Measurements from ENCODE around the gene TIMMDC1. TPM values are rescaled to one million over a fixed set of nuclear protein-coding genes. Genes with fewer than 3 reads are reported as not detected.

The TIMMDC1 gene
- total RNA-seq, 4 donors from 2014 or later = 41.6 to 55.7 (median 46.2) TPM

DNA sequence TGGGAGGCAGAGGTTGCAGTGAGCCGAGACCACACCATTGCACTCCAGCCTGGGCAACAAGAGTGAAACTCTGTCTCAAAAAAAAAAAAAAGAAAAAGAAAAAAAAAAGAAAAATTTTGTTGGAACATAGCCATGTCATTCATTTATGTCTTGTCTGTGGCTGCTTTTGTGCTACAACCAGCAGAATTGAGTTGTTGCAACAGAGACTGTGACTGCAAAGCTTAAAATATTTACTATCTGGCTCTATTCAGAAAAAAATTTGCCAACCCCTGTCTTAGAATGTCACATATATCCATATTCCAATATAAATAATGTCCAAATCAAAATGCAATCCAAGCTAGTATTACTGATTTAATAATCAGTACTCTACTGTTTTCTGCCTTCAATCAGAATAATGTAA, 35.9 kb downstream of the TIMMDC1 start:
- Histone ChIP-seq H3K36me3 (no peaks in the 10 kb centered on the region), H3K9me3 (no peaks in the 10 kb centered on the region), H3K27ac (no peak overlapping the region), H3K4me1 (no peaks in the 10 kb centered on the region), H3K27me3 (no peaks in the 10 kb centered on the region), H3K4me3 (no peak overlapping the region)
- TF ChIP-seq EP300 (IDR thresholded peaks at IDR 0.05) = no peak
- TF ChIP-seq POLR2A (IDR thresholded peaks at IDR 0.05) = no peak
- no peak for TF ChIP-seq POLR2AphosphoS5 (IDR thresholded peaks at IDR 0.05)
- TF ChIP-seq, protein P1, sequence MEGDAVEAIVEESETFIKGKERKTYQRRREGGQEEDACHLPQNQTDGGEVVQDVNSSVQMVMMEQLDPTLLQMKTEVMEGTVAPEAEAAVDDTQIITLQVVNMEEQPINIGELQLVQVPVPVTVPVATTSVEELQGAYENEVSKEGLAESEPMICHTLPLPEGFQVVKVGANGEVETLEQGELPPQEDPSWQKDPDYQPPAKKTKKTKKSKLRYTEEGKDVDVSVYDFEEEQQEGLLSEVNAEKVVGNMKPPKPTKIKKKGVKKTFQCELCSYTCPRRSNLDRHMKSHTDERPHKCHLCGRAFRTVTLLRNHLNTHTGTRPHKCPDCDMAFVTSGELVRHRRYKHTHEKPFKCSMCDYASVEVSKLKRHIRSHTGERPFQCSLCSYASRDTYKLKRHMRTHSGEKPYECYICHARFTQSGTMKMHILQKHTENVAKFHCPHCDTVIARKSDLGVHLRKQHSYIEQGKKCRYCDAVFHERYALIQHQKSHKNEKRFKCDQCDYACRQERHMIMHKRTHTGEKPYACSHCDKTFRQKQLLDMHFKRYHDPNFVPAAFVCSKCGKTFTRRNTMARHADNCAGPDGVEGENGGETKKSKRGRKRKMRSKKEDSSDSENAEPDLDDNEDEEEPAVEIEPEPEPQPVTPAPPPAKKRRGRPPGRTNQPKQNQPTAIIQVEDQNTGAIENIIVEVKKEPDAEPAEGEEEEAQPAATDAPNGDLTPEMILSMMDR (IDR thresholded peaks at IDR 0.05) = no peak
- no peak for DNase-seq (ENCODE audit: low spot score in 2 of 2)
- 100% methylated on average over 1 of the region's 1 CpG for WGBS

DNA sequence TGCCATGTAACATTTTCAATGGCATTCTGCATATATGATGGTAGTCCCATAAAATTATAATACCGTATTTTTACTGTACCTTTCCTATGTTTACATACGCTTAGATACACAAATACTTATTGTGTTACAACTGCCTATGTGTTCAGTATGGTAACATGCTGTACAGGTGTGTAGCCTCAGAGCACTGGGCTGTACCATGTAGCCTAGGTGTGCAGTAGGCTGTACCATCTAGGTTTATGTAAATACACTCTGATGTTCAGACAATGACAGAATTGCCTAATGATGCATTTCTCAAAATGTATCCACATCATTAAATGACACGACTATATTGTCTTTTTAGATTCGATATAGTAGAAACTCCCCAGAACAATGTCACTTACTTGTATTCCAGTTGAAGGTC, 38.4 kb downstream of the TIMMDC1 start:
- no peak overlapping the region for H3K4me3 ChIP-seq
- H3K27ac ChIP-seq = no peak overlapping the region
- no peak for TF ChIP-seq POLR2AphosphoS5 (IDR thresholded peaks at IDR 0.05)
- TF ChIP-seq, protein P1 (IDR thresholded peaks at IDR 0.05) = no peak
- TF ChIP-seq EP300 (IDR thresholded peaks at IDR 0.05) = no peak
- TF ChIP-seq POLR2A (IDR thresholded peaks at IDR 0.05) = no peak
- no peaks in the 10 kb centered on the region for H3K27me3 ChIP-seq
- DNase-seq (ENCODE audit: low spot score in 2 of 2) = no peak
- H3K36me3 ChIP-seq = no peaks in the 10 kb centered on the region
- WGBS = 95% methylated on average over 4 of the region's 4 CpGs
- no peaks in the 10 kb centered on the region for H3K4me1 ChIP-seq
- H3K9me3 ChIP-seq = no peaks in the 10 kb centered on the region

DNA sequence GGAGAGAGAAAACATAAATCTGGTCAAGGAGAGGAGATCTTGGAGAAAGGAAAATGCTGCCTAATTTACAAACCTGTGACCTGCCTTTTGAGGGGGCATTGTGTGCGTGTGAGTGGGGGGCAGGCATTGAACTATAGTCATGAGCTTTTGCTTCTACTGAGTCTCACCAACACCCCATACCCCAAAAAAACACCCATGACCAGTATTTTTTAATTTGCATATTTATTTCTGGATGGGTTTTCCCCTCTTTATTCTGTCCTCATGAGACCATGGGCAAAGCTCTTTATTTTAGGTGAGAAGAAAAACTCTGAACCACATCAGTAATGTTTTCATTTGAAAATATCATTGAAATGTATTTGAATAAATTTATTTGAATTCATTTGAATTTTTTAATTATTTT, 40.4 kb downstream of the TIMMDC1 start:
- 90% methylated on average over 1 of the region's 1 CpG for WGBS
- H3K27ac ChIP-seq = no peak overlapping the region
- no peaks in the 10 kb centered on the region for H3K36me3 ChIP-seq
- no peaks in the 10 kb centered on the region for H3K4me1 ChIP-seq
- H3K9me3 ChIP-seq = no peaks in the 10 kb centered on the region
- no peaks in the 10 kb centered on the region for H3K27me3 ChIP-seq
- no peak overlapping the region for H3K4me3 ChIP-seq
- TF ChIP-seq POLR2AphosphoS5 (IDR thresholded peaks at IDR 0.05) (no peak), POLR2A (IDR thresholded peaks at IDR 0.05) (no peak), EP300 (IDR thresholded peaks at IDR 0.05) (no peak)
- TF ChIP-seq, protein P1 (IDR thresholded peaks at IDR 0.05) = no peak
- no peak for DNase-seq (ENCODE audit: low spot score in 2 of 2)

DNA sequence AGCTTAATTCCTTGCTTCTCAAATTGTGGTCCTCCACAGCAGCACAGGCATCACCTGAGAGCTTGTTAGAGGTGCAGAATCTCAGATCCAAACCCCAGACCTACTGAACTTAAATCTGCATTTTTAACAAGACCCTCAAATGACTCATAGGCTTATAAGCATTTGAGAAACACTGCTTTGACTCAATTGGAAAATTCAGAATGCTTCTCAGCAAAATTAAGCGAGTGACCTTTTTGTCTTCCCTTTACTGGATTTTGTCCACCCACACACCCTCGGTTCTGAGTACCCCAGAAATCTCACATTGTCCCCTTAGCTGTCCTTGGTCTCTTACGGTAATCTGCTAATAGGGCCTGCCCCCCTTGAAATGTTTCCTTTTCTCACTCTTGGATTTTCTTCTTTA, 43.2 kb downstream of the TIMMDC1 start:
- no peak overlapping the region for H3K27ac ChIP-seq
- H3K27me3 ChIP-seq = no peaks in the 10 kb centered on the region
- 81% methylated on average over 3 of the region's 3 CpGs for WGBS
- TF ChIP-seq POLR2A (IDR thresholded peaks at IDR 0.05) (no peak), EP300 (IDR thresholded peaks at IDR 0.05) (no peak), POLR2AphosphoS5 (IDR thresholded peaks at IDR 0.05) (no peak)
- TF ChIP-seq, protein P1 (IDR thresholded peaks at IDR 0.05) = no peak
- H3K4me1 ChIP-seq = no peaks in the 10 kb centered on the region
- H3K9me3 ChIP-seq = no peaks in the 10 kb centered on the region
- no peak overlapping the region for H3K4me3 ChIP-seq
- no peak for DNase-seq (ENCODE audit: low spot score in 2 of 2)
- no peaks in the 10 kb centered on the region for H3K36me3 ChIP-seq

DNA sequence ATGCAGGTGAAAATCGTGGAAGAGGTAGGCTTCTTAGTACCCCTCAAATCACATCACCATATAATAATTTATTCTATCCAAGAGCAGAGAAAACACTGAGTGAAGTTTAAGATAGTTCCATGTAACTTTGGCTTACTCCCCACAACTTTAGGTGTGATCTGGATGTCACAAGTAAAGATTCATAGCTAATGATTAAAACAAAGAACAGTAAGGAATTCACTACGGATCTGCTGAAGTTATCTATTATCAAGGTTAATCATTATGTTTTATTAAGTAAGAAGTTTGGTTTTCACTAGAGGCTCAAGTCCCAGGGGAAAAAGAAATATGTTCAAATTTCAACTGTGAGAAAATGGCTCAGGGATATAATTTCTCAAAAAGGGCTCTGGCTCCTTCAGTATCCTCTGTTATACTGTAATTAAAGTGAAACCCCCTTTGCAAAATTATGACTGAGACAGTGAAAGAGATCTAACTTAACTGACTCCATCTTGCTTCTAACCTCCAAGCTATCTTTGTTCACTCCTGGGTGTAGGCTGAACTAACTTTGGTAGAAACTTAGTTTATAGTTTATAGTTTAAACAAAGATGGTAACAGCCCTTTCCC, 43.9 kb downstream of the TIMMDC1 start:
- H3K4me3 ChIP-seq = no peak overlapping the region
- no peaks in the 10 kb centered on the region for H3K9me3 ChIP-seq
- WGBS = 80% methylated on average over 2 of the region's 2 CpGs
- no peaks in the 10 kb centered on the region for H3K27me3 ChIP-seq
- TF ChIP-seq, protein P1 (IDR thresholded peaks at IDR 0.05) = no peak
- no peak for TF ChIP-seq POLR2AphosphoS5 (IDR thresholded peaks at IDR 0.05)
- TF ChIP-seq EP300 (IDR thresholded peaks at IDR 0.05) = no peak
- TF ChIP-seq POLR2A (IDR thresholded peaks at IDR 0.05) = no peak
- H3K36me3 ChIP-seq = no peaks in the 10 kb centered on the region
- H3K4me1 ChIP-seq = no peaks in the 10 kb centered on the region
- no peak overlapping the region for H3K27ac ChIP-seq
- DNase-seq (ENCODE audit: low spot score in 2 of 2) = no peak
